H1 (cell line): ENCODE data around the gene GFM1. TPM values are rescaled to one million over a fixed set of nuclear protein-coding genes. Genes with fewer than 3 reads are reported as not detected.

Experiments used
- CTCF ChIA-PET: fragments of 300-600 bp; sonication (Branson Sonifier 250); formaldehyde crosslinking; loops from one replicate; lab custom pipeline; 2021; ENCODE audit not compliant: partially characterized antibody; lab: Charles Lee
- POLR2A ChIA-PET: fragments of 300-600 bp; sonication (Branson Sonifier 250); formaldehyde crosslinking; loops from one replicate; lab custom pipeline; 2021; ENCODE audit warnings: inconsistent platforms; ENCODE audit not compliant: partially characterized antibody; lab: Charles Lee
- DNase-seq, 2 experiments: peaks; one replicate each; pipeline versions ENCODE4 v3.0.0 to v3.0.0-alpha.2; 2010 to 2022; ENCODE audit warnings: low spot score in 2 of 2, low read depth in 1 of 2, mixed read lengths in 1 of 2
- FAIRE-seq: peaks from 2 replicates; lab custom pipeline; 2011; peaks lifted over from hg19 to GRCh38; lab: Jason Lieb, UNC
- H2AFZ ChIP-seq: 2 replicates; pipeline ENCODE4 v1.8.1; 2012; ENCODE audit warnings: low read length, inconsistent platforms
- H2AK5ac ChIP-seq: 2 replicates; pipeline ENCODE4 v1.6.1; 2013; ENCODE audit warnings: low read depth, low read length
- H2BK120ac ChIP-seq: replicated peaks from 2 replicates; pipeline ENCODE3; 2013; ENCODE audit warnings: low read depth, low read length, inconsistent platforms
- H2BK12ac ChIP-seq: 2 replicates; pipeline ENCODE4 v1.6.1; 2013; ENCODE audit warnings: low read depth, low read length
- H2BK15ac ChIP-seq: 2 replicates; pipeline ENCODE4 v1.6.1; 2013; ENCODE audit warnings: low read length
- H2BK20ac ChIP-seq: 2 replicates; pipeline ENCODE4 v1.6.1; 2013; ENCODE audit warnings: low read length
- H2BK5ac ChIP-seq: 2 replicates; pipeline ENCODE4 v1.6.1; 2013; ENCODE audit warnings: low read depth, low read length
- H3K14ac ChIP-seq: 2 replicates; pipeline ENCODE4 v1.6.1; 2013; ENCODE audit warnings: inconsistent platforms; ENCODE audit not compliant: insufficient read length
- H3K18ac ChIP-seq: 2 replicates; pipeline ENCODE4 v1.6.1; 2013; ENCODE audit warnings: low read length; ENCODE audit errors: extremely low read depth
- H3K23ac ChIP-seq: 2 replicates; pipeline ENCODE4 v1.6.1; 2013; ENCODE audit warnings: inconsistent platforms; ENCODE audit not compliant: insufficient read length
- H3K23me2 ChIP-seq: 2 replicates; pipeline ENCODE4 v1.6.1; 2013; ENCODE audit warnings: low read depth, low read length
- H3K27ac ChIP-seq: 2 replicates; pipeline ENCODE4 v1.6.1; 2011; ENCODE audit warnings: low read depth, low read length, inconsistent platforms
- H3K27me3 ChIP-seq, 4 experiments: replicated peaks in 1 of 4; 1 replicate in 1 of 4; 2 replicates in 3 of 4; pipeline versions ENCODE4 v1.6.1 to v1.8.1; 2011 to 2013; ENCODE audit warnings: low read length in 3 of 4, mild to moderate bottlenecking in 3 of 4, inconsistent platforms in 2 of 4, mixed read lengths in 2 of 4, moderate library complexity in 1 of 4; ENCODE audit not compliant: control insufficient read depth in 3 of 4, insufficient read depth in 3 of 4; ENCODE audit errors: extremely low read depth in 1 of 4
- H3K36me3 ChIP-seq, 4 experiments: 2 replicates each; pipeline versions ENCODE4 v1.6.1 to v1.8.1; 2011 to 2013; ENCODE audit warnings: mild to moderate bottlenecking in 4 of 4, low read length in 3 of 4, moderate library complexity in 2 of 4, control low read depth in 1 of 4, inconsistent platforms in 1 of 4; ENCODE audit not compliant: insufficient read depth in 4 of 4, control insufficient read depth in 2 of 4
- H3K4ac ChIP-seq: replicated peaks from 2 replicates; pipeline ENCODE3; 2013; ENCODE audit warnings: low read length, low read depth, mixed read lengths, inconsistent platforms; ENCODE audit not compliant: insufficient read length
- H3K4me1 ChIP-seq, 4 experiments: replicated peaks in 1 of 4; 1 replicate in 1 of 4; 2 replicates in 3 of 4; pipeline versions ENCODE4 v1.6.1 to v1.8.1; 2011 to 2013; ENCODE audit warnings: low read length in 3 of 4, inconsistent platforms in 2 of 4, mixed read lengths in 1 of 4; ENCODE audit not compliant: insufficient read depth in 4 of 4, control insufficient read depth in 3 of 4
- H3K4me2 ChIP-seq, 2 experiments: 2 replicates each; pipeline versions ENCODE4 v1.6.1 to v1.8.1; 2011 to 2013; ENCODE audit warnings: low read depth in 2 of 2, low read length in 2 of 2, control low read depth in 1 of 2, inconsistent platforms in 1 of 2, mild to moderate bottlenecking in 1 of 2; ENCODE audit not compliant: insufficient read depth in 1 of 2
- H3K4me3 ChIP-seq, 4 experiments: fragments of 200-600, 300-600 bp in 1 of 4; sonication (generic), shearing (Covaris generic), sonication (Bioruptor Twin) in 1 of 4; 2 replicates each; pipeline versions ENCODE4 v1.5.1 to v1.8.1; 2011 to 2016; ENCODE audit warnings: low read length in 4 of 4, low read depth in 3 of 4, control low read depth in 2 of 4, inconsistent platforms in 2 of 4, mild to moderate bottlenecking in 2 of 4, mixed read lengths in 1 of 4, moderate library complexity in 1 of 4; ENCODE audit not compliant: insufficient read depth in 2 of 4; ENCODE audit errors: extremely low read depth in 1 of 4
- H3K56ac ChIP-seq: replicated peaks from 2 replicates; pipeline ENCODE3; 2013; ENCODE audit warnings: low read depth, mild to moderate bottlenecking, mixed read lengths, low read length, inconsistent platforms; ENCODE audit not compliant: insufficient read length
- H3K79me1 ChIP-seq: 2 replicates; pipeline ENCODE4 v1.6.1; 2013; ENCODE audit warnings: low read depth, low read length, control low read depth
- H3K79me2 ChIP-seq, 2 experiments: 2 replicates each; pipeline versions ENCODE4 v1.6.1 to v1.8.1; 2012 to 2013; ENCODE audit warnings: low read length in 2 of 2, mild to moderate bottlenecking in 2 of 2, inconsistent platforms in 1 of 2; ENCODE audit not compliant: insufficient read depth in 2 of 2, control insufficient read depth in 1 of 2
- H3K9ac ChIP-seq, 4 experiments: replicated peaks in 1 of 4; 1 replicate in 1 of 4; 2 replicates in 3 of 4; pipeline versions ENCODE4 v1.6.1 to v1.8.1; 2011 to 2013; ENCODE audit warnings: low read depth in 3 of 4, low read length in 3 of 4, control low read depth in 2 of 4, mild to moderate bottlenecking in 2 of 4, moderate library complexity in 2 of 4, inconsistent platforms in 1 of 4; ENCODE audit errors: extremely low read depth in 1 of 4
- H3K9me3 ChIP-seq, 2 experiments: 2 replicates each; pipeline versions ENCODE4 v1.6.1 to v1.8.1; 2012 to 2013; ENCODE audit warnings: mild to moderate bottlenecking in 2 of 2, moderate library complexity in 2 of 2, control low read depth in 1 of 2, inconsistent platforms in 1 of 2, low read depth in 1 of 2, low read length in 1 of 2, mixed read lengths in 1 of 2; ENCODE audit not compliant: insufficient read depth in 2 of 2
- H4K20me1 ChIP-seq, 2 experiments: replicated peaks in 1 of 2; 2 replicates each; pipeline versions ENCODE3 to v1.8.1; 2011 to 2013; ENCODE audit warnings: inconsistent platforms in 2 of 2, low read length in 2 of 2, mild to moderate bottlenecking in 1 of 2; ENCODE audit not compliant: insufficient read depth in 2 of 2, control insufficient read depth in 1 of 2
- H4K5ac ChIP-seq: 2 replicates; pipeline ENCODE4 v1.6.1; 2013; ENCODE audit warnings: low read length, low read depth, mixed read lengths, inconsistent platforms; ENCODE audit not compliant: insufficient read length
- H4K8ac ChIP-seq: 2 replicates; pipeline ENCODE4 v1.8.0; 2013; ENCODE audit warnings: mild to moderate bottlenecking, moderate library complexity, low read length, inconsistent platforms; ENCODE audit not compliant: insufficient read depth; ENCODE audit errors: extremely low read depth
- H4K91ac ChIP-seq: replicated peaks from 2 replicates; pipeline ENCODE3; 2013; ENCODE audit warnings: low read length, mixed read lengths, inconsistent platforms; ENCODE audit not compliant: insufficient read length
- BACH1 ChIP-seq: IDR thresholded peaks from 2 replicates; pipeline ENCODE4 v1.6.1; 2012; ENCODE audit warnings: low read length, improper control_type of control experiment
- BCL11A ChIP-seq, 2 experiments: IDR thresholded peaks; one replicate each; pipeline ENCODE4 v1.6.1; 2011; ENCODE audit warnings: low read depth in 2 of 2, low read length in 2 of 2, mild to moderate bottlenecking in 2 of 2
- CBX8 ChIP-seq: fragments of 300-800, 300-1000 bp; sonication (generic); IDR thresholded peaks from 2 replicates; pipeline ENCODE4 v1.7.1; 2016; ENCODE audit warnings: low read depth, low read length, borderline replicate concordance
- EZH2 ChIP-seq: fragments of 200-600 bp; sonication (generic); IDR thresholded peaks from 2 replicates; pipeline ENCODE4 v1.7.1; 2012; ENCODE audit warnings: low read depth, mild to moderate bottlenecking, moderate library complexity, low read length, inconsistent platforms; ENCODE audit not compliant: severe bottlenecking
- HDAC2 ChIP-seq, 2 experiments: fragments of 300-600 bp in 1 of 2; sonication (generic) in 1 of 2; IDR thresholded peaks; 2 replicates each; pipeline ENCODE4 v1.6.1; 2011 to 2012; ENCODE audit warnings: low read depth in 2 of 2, low read length in 2 of 2, mild to moderate bottlenecking in 2 of 2, moderate library complexity in 2 of 2, borderline replicate concordance in 1 of 2, inconsistent platforms in 1 of 2
- KDM4A ChIP-seq: IDR thresholded peaks from one replicate; pipeline ENCODE4 v1.7.1; 2012; ENCODE audit warnings: low read depth, mild to moderate bottlenecking, moderate library complexity, low read length, inconsistent platforms; ENCODE audit not compliant: severe bottlenecking
- PHF8 ChIP-seq: fragments of 200-600 bp; sonication (generic); conservative IDR thresholded peaks from 2 replicates; pipeline ENCODE4 v1.7.1; 2012; ENCODE audit warnings: low read depth, mild to moderate bottlenecking, inconsistent platforms, low read length, moderate library complexity
- RAD21 ChIP-seq, 2 experiments: IDR thresholded peaks in 1 of 2; conservative IDR thresholded peaks in 1 of 2; 2 replicates each; pipeline ENCODE4 v1.6.1; 2011; ENCODE audit warnings: low read depth in 2 of 2, low read length in 2 of 2, improper control_type of control experiment in 1 of 2, inconsistent platforms in 1 of 2, mild to moderate bottlenecking in 1 of 2, moderate library complexity in 1 of 2
- SIRT6 ChIP-seq: IDR thresholded peaks from one replicate; pipeline ENCODE4 v1.7.1; 2012; ENCODE audit warnings: low read length, inconsistent platforms
- SP2 ChIP-seq: IDR thresholded peaks from 2 replicates; pipeline ENCODE4 v1.6.1; 2012; ENCODE audit warnings: mild to moderate bottlenecking, low read length, inconsistent platforms
- YY1 ChIP-seq: IDR thresholded peaks from 2 replicates; pipeline ENCODE4 v1.6.1; 2011; ENCODE audit warnings: low read depth, mild to moderate bottlenecking, low read length
- WGBS, 2 experiments: shearing (Covaris generic) in 1 of 2; methylation state at CpG; one replicate each; pipeline versions ENCODE4 v1.1.6 to v1.1.7; 2013 to 2015; ENCODE audit warnings: low lambda C conversion rate in 2 of 2, mixed read lengths in 2 of 2, inconsistent platforms in 1 of 2, low coverage in 1 of 2, missing lambda C conversion rate in 1 of 2; ENCODE audit not compliant: insufficient replicate concordance in 2 of 2, insufficient coverage in 1 of 2, insufficient read length in 1 of 2; ENCODE audit errors: extremely low coverage in 1 of 2, missing lambda C conversion rate in 1 of 2; 5-methylcytosine and 5-hydroxymethylcytosine counted together
- polyA plus RNA-seq, 7 experiments: library from polyadenylated mRNA; depleted of rRNA in 3 of 7; stranded (reverse) in 5 of 7; unstranded in 2 of 7; fragments of >200 nt in 5 of 7; fragments of 200-250 nt in 2 of 7; gene quantifications; 1 replicate in 5 of 7; 2 replicates in 1 of 7; 4 replicates in 1 of 7; pipeline versions ENCODE4 v1.2.1 to v1.2.3, GENCODE V29; 2011 to 2013; ENCODE audit warnings: missing spikeins in 2 of 7, mixed read lengths in 2 of 7
- total RNA-seq: library from RNA; stranded (reverse); fragmentation: NEBNext Ultra II Directional; extraction: Animal tissue kit (Norgen Biotek cat#: 25700); gene quantifications from 2 replicates; pipeline ENCODE4 v1.2.1, GENCODE V29; 2021

Gene GFM1
- total and polyA plus RNA-seq, 2 of the 8 experiments (the other 6 are each of a cell fraction or from before 2014, with no cell fraction given), result 10.9 to 45.3 TPM

DNA sequence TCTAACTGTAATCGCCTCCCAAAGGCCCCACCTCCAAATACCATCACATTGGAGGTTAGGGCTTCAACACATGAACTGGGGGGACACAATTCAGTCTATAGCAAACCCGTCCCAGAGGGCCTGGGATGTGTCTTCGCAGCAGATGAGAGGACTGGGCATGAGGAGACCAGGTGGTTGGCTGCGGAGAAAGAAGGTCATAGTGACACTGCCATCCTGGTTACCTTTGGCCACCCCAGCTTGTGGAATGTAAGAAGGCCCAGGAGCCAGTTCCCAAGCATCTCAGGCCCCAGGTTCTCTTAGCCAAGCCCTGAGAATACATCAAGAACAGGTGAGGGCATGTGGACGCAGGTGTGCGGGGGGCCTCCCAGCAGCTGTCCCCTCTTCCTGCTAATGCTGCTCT lies 94.3 kb downstream of the GFM1 start:
- Histone ChIP-seq H2BK12ac (no peak overlapping the region), H3K79me1 (no peaks in the 10 kb centered on the region), H4K91ac (no peak overlapping the region), H3K23me2 (no peaks in the 10 kb centered on the region; the same call in 1 of the 2 replicates), H3K27me3 (no peaks in the 10 kb centered on the region; a peak in 1 of 7 replicates), H2BK15ac (no peak overlapping the region), H3K18ac (no peak overlapping the region), H2BK5ac (no peak overlapping the region; the same call in 1 of the 2 replicates), H2AFZ (no peak overlapping the region), H4K20me1 (no peaks in the 10 kb centered on the region), H3K4me2 (no peak overlapping the region), H4K5ac (no peak overlapping the region), H3K79me2 (no peaks in the 10 kb centered on the region), H3K9me3 (peaks cover 4 to 5% of the 10 kb centered on the region in 2 experiments; a peak in 1 of 4 replicates), H3K36me3 (no peaks in the 10 kb centered on the region), H3K56ac (no peak overlapping the region), H3K14ac (no peak overlapping the region), H4K8ac (no peak overlapping the region), H3K4me1 (no peaks in the 10 kb centered on the region), H2BK20ac (no peak overlapping the region), H3K9ac (no peak overlapping the region), H2BK120ac (no peak overlapping the region), H2AK5ac (no peak overlapping the region), H3K27ac (no peak overlapping the region), H3K23ac (no peak overlapping the region), H3K4me3 (no peak overlapping the region), H3K4ac (no peak overlapping the region)
- CTCF ChIA-PET, result interaction anchor here (1.1 to 4.5 kb wide), 4 partner anchors 11 to 53 kb away, joined by 3 to 30 read pairs (median 6); no protein-coding TSS in a partner anchor
- POLR2A ChIA-PET, result no interaction called here
- FAIRE-seq, result no peak
- TF ChIP-seq PHF8 (no peak), EZH2 (no peak), HDAC2 (IDR thresholded peaks at IDR 0.05; ENCODE audit: borderline replicate concordance in 1 of 2, low read depth in 2 of 2, low read length in 2 of 2) (no peak), CBX8 (no peak), SP2 (no peak), BACH1 (no peak), RAD21 (IDR thresholded peaks at IDR 0.05 in 1 of 2, conservative IDR thresholded peaks at IDR 0.05 in 1 of 2; ENCODE audit: low read depth in 2 of 2, low read length in 2 of 2) (no peak), SIRT6 (no peak), KDM4A (no peak), BCL11A (IDR thresholded peaks at IDR 0.05; ENCODE audit: low read depth in 2 of 2, low read length in 2 of 2) (no peak), YY1 (no peak)
- WGBS, 2 experiments, result 96% methylated on average over 6 of the region's 6 CpGs; no CpG with 5 or more reads in 1 of the 2 experiments
- no peak for DNase-seq
